Progenitor cell of endocrine pancreas (in vitro differentiated cells): Measurements from ENCODE around the gene SNX32. TPM values are rescaled to one million over a fixed set of nuclear protein-coding genes. Genes with fewer than 3 reads are reported as not detected.

Source experiments
- DNase-seq: peaks from one replicate; pipeline ENCODE4 v3.0.0; 2021; ENCODE audit warnings: low spot score; ENCODE audit not compliant: unreplicated experiment
- H3K27ac Mint-ChIP-seq: 2 replicates; pipeline ENCODE4 v1.8.0; 2021; ENCODE audit warnings: mild to moderate bottlenecking, moderate library complexity, mixed read lengths
- H3K27me3 Mint-ChIP-seq: 2 replicates; pipeline ENCODE4 v1.8.0; 2021; ENCODE audit warnings: mixed read lengths
- H3K36me3 Mint-ChIP-seq: 2 replicates; pipeline ENCODE4 v1.8.0; 2022; ENCODE audit warnings: mixed read lengths; ENCODE audit not compliant: insufficient read depth
- H3K4me1 Mint-ChIP-seq: 2 replicates; pipeline ENCODE4 v1.8.0; 2021; ENCODE audit warnings: low read depth, mixed read lengths
- H3K4me3 Mint-ChIP-seq: 2 replicates; pipeline ENCODE4 v1.8.0; 2021; ENCODE audit warnings: low read depth, mild to moderate bottlenecking, moderate library complexity, mixed read lengths
- H3K9me3 Mint-ChIP-seq: 2 replicates; pipeline ENCODE4 v1.8.0; 2021; ENCODE audit warnings: low read depth, mixed read lengths
- CTCF ChIP-seq: fragments of 200-600 bp; sonication (generic); IDR thresholded peaks from one replicate; pipeline ENCODE4 v1.5.0; 2021; ENCODE audit warnings: antibody characterized with exemption, mild to moderate bottlenecking; ENCODE audit not compliant: unreplicated experiment
- total RNA-seq: library from RNA; stranded (reverse); gene quantifications from 2 replicates; pipeline ENCODE4 v1.2.1, GENCODE V29; 2021

The SNX32 gene
- total RNA-seq, 1 donor from 2014 or later = 4.6 TPM

- peak within 1 kb of the TSS; percentile 99 for H3K27ac Mint-ChIP-seq
- peak; percentile 94 for DNase-seq
- no peaks in the 10 kb centered on the region for H3K9me3 Mint-ChIP-seq
- H3K4me1 Mint-ChIP-seq = peaks cover 27% of the 10 kb centered on the region
- peaks cover 26% of the 10 kb centered on the region for H3K36me3 Mint-ChIP-seq
- TF ChIP-seq CTCF = no peak
- H3K27me3 Mint-ChIP-seq = no peaks in the 10 kb centered on the region
- H3K4me3 Mint-ChIP-seq = peak within 1 kb of the TSS; percentile 89
Measured at GRCh38 chr11:65857853-65858680, 24.3 kb downstream of the SNX32 start, which contains the start of gene CFL1. TSS of gene CFL1 (minus strand) at chr11:65858180. CDS start at chr11:65858099, 81 bp downstream.

- no peaks in the 10 kb centered on the region for H3K9me3 Mint-ChIP-seq
- H3K27me3 Mint-ChIP-seq = no peaks in the 10 kb centered on the region
- no peak for TF ChIP-seq CTCF
- H3K36me3 Mint-ChIP-seq = peaks cover 21% of the 10 kb centered on the region
- peak overlapping the region; percentile 99 for H3K27ac Mint-ChIP-seq
- peak overlapping the region; percentile 87 for H3K4me3 Mint-ChIP-seq
- peaks cover 27% of the 10 kb centered on the region for H3K4me1 Mint-ChIP-seq
- no peak for DNase-seq
Measured at GRCh38 chr11:65858681-65859087, 24.9 kb downstream of the SNX32 start.

GRCh38 chr11:65859095-65859811 lies 25.5 kb downstream of the SNX32 start:
- Mint-ChIP-seq H3K4me3 (peak overlapping the region; percentile 87), H3K36me3 (peaks cover 20% of the 10 kb centered on the region), H3K9me3 (no peaks in the 10 kb centered on the region), H3K27ac (peak overlapping the region; percentile 99), H3K4me1 (peaks cover 27% of the 10 kb centered on the region), H3K27me3 (no peaks in the 10 kb centered on the region)
- TF ChIP-seq CTCF = peak; percentile 35
- peak; percentile 96 for DNase-seq

- Mint-ChIP-seq H3K9me3 (no peaks in the 10 kb centered on the region), H3K4me3 (peak overlapping the region; percentile 87), H3K27ac (peak overlapping the region; percentile 99), H3K4me1 (peaks cover 27% of the 10 kb centered on the region), H3K36me3 (peaks cover 15% of the 10 kb centered on the region), H3K27me3 (no peaks in the 10 kb centered on the region)
- no peak for DNase-seq
- no peak for TF ChIP-seq CTCF
Measured at GRCh38 chr11:65859812-65860277, 26.1 kb downstream of the SNX32 start.
